GM10248 (cell line): Measurements from ENCODE around the gene SLC25A48.
"Not testable (repeated sequence)": the region's sequence is repeated elsewhere in the genome, so short reads cannot be mapped to it uniquely, and the experiment has no call there.

ENCODE experiments used
- CTCF ChIA-PET: fragments of 300-600 bp; sonication (Branson Sonifier 250); formaldehyde crosslinking; extraction: SDS; loops from one replicate; lab custom pipeline; 2021; ENCODE audit warnings: antibody characterized with exemption; lab: Yijun Ruan, JAX
- POLR2A ChIA-PET: fragments of 350-650 bp; sonication (Branson Sonifier 250); formaldehyde crosslinking; extraction: SDS; loops from one replicate; lab custom pipeline; 2020; ENCODE audit warnings: antibody characterized with exemption; lab: Yijun Ruan, JAX
- DNase-seq: peaks from one replicate; pipeline ENCODE4 v3.0.0; 2012; ENCODE audit errors: extremely low spot score
- CTCF ChIP-seq: IDR thresholded peaks from 2 replicates; pipeline ENCODE4 v1.5.1; 2012; ENCODE audit warnings: mild to moderate bottlenecking, low read depth; ENCODE audit errors: extremely low read depth, missing control alignments, control extremely low read depth

SLC25A48 gene

GRCh38 chr5:135851186-135851914 is 16.9 kb downstream of the SLC25A48 start:
- CTCF ChIA-PET, result no interaction called here
- no peak for TF ChIP-seq CTCF
- POLR2A ChIA-PET, result no interaction called here
- no peak for DNase-seq

GRCh38 chr5:135851915-135852845 is 17.7 kb downstream of the SLC25A48 start:
- ChIA-PET POLR2A (no interaction called here), CTCF (no interaction called here)
- no peak for TF ChIP-seq CTCF
- no peak for DNase-seq

GRCh38 chr5:135857630-135858311 is 23.3 kb downstream of the SLC25A48 start:
- no peak for DNase-seq
- ChIA-PET CTCF (no interaction called here), POLR2A (no interaction called here)
- no peak for TF ChIP-seq CTCF

- CTCF ChIA-PET, DNase-seq, POLR2A ChIA-PET: not testable (repeated sequence)
These were observed 24.7 kb downstream of the SLC25A48 start for GRCh38 chr5:135859186-135859585.

- ChIA-PET CTCF (no interaction called here), POLR2A (no interaction called here)
- TF ChIP-seq CTCF, result no peak
- DNase-seq, result no peak
These were observed 25.2 kb downstream of the SLC25A48 start for GRCh38 chr5:135859641-135860040.

- TF ChIP-seq CTCF, result no peak
- CTCF ChIA-PET, result no interaction called here
- POLR2A ChIA-PET, result no interaction called here
- DNase-seq, result no peak
These were observed 27.2 kb downstream of the SLC25A48 start for GRCh38 chr5:135861641-135862040.
